SK-N-SH treated with all-trans-retinoic acid at 6 μM for 48 hours (cell line): ENCODE results near the gene NID1.

ENCODE experiments used
- ATAC-seq: fragments of 200-7000 bp; cut with Tn5 transposase; 3 replicates; pipeline ENCODE4 v1.9.1; 2020; ENCODE audit warnings: mild to moderate bottlenecking, moderate library complexity
- ARNTL ChIP-seq: fragments of 450-650 bp; formaldehyde crosslinking; IDR thresholded peaks from 2 replicates; pipeline ENCODE4 v1.5.0; 2020; ENCODE audit warnings: low read depth, mild to moderate bottlenecking, moderate library complexity, borderline replicate concordance
- BACH2 ChIP-seq: fragments of 250-450 bp; sonication (Bioruptor Pico); IDR thresholded peaks from 2 replicates; pipeline ENCODE4 v1.9.0; 2021; ENCODE audit warnings: mild to moderate bottlenecking, borderline replicate concordance
- CSDC2 ChIP-seq: fragments of 250-450 bp; sonication (Bioruptor Pico); IDR thresholded peaks from 2 replicates; pipeline ENCODE4 v1.5.0; 2020; ENCODE audit warnings: mild to moderate bottlenecking, moderate library complexity
- ESRRG ChIP-seq: fragments of 250-450 bp; sonication (Bioruptor Pico); IDR thresholded peaks from 2 replicates; pipeline ENCODE4 v1.6.1; 2021; ENCODE audit warnings: mild to moderate bottlenecking
- GLIS3 ChIP-seq: fragments of 250-450 bp; sonication (Bioruptor Pico); IDR thresholded peaks from 2 replicates; pipeline ENCODE4 v1.5.0; 2020; ENCODE audit warnings: mild to moderate bottlenecking, moderate library complexity
- ISL1 ChIP-seq: fragments of 250-450 bp; sonication (Bioruptor Pico); IDR thresholded peaks from 2 replicates; pipeline ENCODE4 v2.1.2; 2022; ENCODE audit warnings: mild to moderate bottlenecking, moderate library complexity
- OSR1 ChIP-seq: fragments of 250-450 bp; sonication (Bioruptor Pico); IDR thresholded peaks from 2 replicates; pipeline ENCODE4 v1.8.0; 2022; ENCODE audit warnings: moderate library complexity, mild to moderate bottlenecking, inconsistent platforms
- POU6F1 ChIP-seq: fragments of 250-450 bp; sonication (Bioruptor Pico); IDR thresholded peaks from 2 replicates; pipeline ENCODE4 v1.8.0; 2021; ENCODE audit warnings: low read depth, mild to moderate bottlenecking, moderate library complexity, borderline replicate concordance
- PPARA ChIP-seq: fragments of 250-450 bp; sonication (Bioruptor Pico); IDR thresholded peaks from 2 replicates; pipeline ENCODE4 v1.5.0; 2020; ENCODE audit warnings: mild to moderate bottlenecking, borderline replicate concordance
- RARB ChIP-seq: fragments of 250-450 bp; sonication (Bioruptor Pico); IDR thresholded peaks from 2 replicates; pipeline ENCODE4 v1.8.0; 2021; ENCODE audit warnings: mild to moderate bottlenecking, moderate library complexity
- SNAI2 ChIP-seq: fragments of 250-450 bp; sonication (Bioruptor Pico); IDR thresholded peaks from 2 replicates; pipeline ENCODE4 v1.5.0; 2020; ENCODE audit warnings: mild to moderate bottlenecking, moderate library complexity
- TCF4 ChIP-seq: fragments of 250-450 bp; sonication (Bioruptor Pico); IDR thresholded peaks from 2 replicates; pipeline ENCODE4 v1.8.0; 2021; ENCODE audit warnings: mild to moderate bottlenecking, moderate library complexity, borderline replicate concordance
- TOX ChIP-seq: fragments of 250-450 bp; sonication (Bioruptor Pico); IDR thresholded peaks from 2 replicates; pipeline ENCODE4 v1.8.0; 2021; ENCODE audit warnings: mild to moderate bottlenecking, moderate library complexity, borderline replicate concordance
- ZC3H10 ChIP-seq: fragments of 250-450 bp; sonication (Bioruptor Pico); IDR thresholded peaks from 2 replicates; pipeline ENCODE4 v1.5.1; 2021; ENCODE audit warnings: mild to moderate bottlenecking, moderate library complexity
- ZFP3 ChIP-seq: fragments of 250-450 bp; sonication (Bioruptor Pico); IDR thresholded peaks from 2 replicates; pipeline ENCODE4 v1.5.0; 2020; ENCODE audit warnings: mild to moderate bottlenecking, moderate library complexity
- ZFP30 ChIP-seq: fragments of 450-650 bp; formaldehyde crosslinking; IDR thresholded peaks from 2 replicates; pipeline ENCODE4 v1.5.0; 2022; ENCODE audit warnings: mild to moderate bottlenecking, moderate library complexity
- ZNF565 ChIP-seq: fragments of 450-650 bp; formaldehyde crosslinking; conservative IDR thresholded peaks from 2 replicates; pipeline ENCODE4 v1.5.0; 2020; ENCODE audit warnings: low read depth, mild to moderate bottlenecking, moderate library complexity
- ZNF70 ChIP-seq: fragments of 450-650 bp; formaldehyde crosslinking; IDR thresholded peaks from 2 replicates; pipeline ENCODE4 v1.5.0; 2020; ENCODE audit warnings: mild to moderate bottlenecking, moderate library complexity
- ZNF8 ChIP-seq: fragments of 450-650 bp; formaldehyde crosslinking; IDR thresholded peaks from 2 replicates; pipeline ENCODE4 v1.5.0; 2020; ENCODE audit warnings: mild to moderate bottlenecking, moderate library complexity
- TF ChIP-seq, protein P1 (sequence below): fragments of 250-450 bp; sonication (Bioruptor Pico); IDR thresholded peaks from 2 replicates; pipeline ENCODE4 v1.5.1; 2020; ENCODE audit warnings: low read depth, mild to moderate bottlenecking, moderate library complexity
- TF ChIP-seq, protein P2 (sequence below): fragments of 250-450 bp; sonication (Bioruptor Pico); IDR thresholded peaks from 2 replicates; pipeline ENCODE4 v1.8.0; 2020; ENCODE audit warnings: mild to moderate bottlenecking, moderate library complexity, borderline replicate concordance
- TF ChIP-seq, protein P3 (sequence below): fragments of 250-450 bp; sonication (Bioruptor Pico); IDR thresholded peaks from 2 replicates; pipeline ENCODE4 v1.5.1; 2021; ENCODE audit warnings: mild to moderate bottlenecking, moderate library complexity

NID1 gene

DNA sequence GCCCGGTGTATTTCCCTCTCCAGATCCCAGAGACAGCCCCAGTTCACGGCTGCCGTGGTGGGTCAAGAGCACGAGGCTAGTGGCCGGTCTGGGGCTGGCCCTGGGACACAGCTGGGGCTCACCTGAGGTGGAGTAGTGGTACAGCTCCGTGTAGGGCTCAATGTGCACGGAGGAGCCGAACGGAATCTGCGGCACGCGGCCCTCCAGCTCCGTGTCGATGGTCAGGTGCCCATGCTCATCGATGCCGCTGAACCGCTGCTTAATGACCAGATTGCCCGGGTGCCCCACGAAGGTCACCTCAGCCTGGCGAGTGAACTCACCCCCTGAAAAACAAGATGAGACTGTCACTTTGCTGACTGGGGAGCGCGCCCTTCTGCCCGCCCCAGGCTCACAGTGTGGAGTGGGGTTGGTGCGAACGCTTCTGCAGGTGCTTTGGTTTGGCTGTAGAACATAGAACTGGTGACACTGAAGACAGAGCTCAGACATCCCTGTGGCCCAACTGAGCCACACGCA is 35.4 kb downstream of the NID1 start:
- no peak for ATAC-seq
- TF ChIP-seq RARB (CRISPR knock-in tag): no peak
- no peak for TF ChIP-seq CSDC2 (CRISPR knock-in tag)
- no peak for TF ChIP-seq OSR1 (CRISPR knock-in tag)
- TF ChIP-seq, protein P1, sequence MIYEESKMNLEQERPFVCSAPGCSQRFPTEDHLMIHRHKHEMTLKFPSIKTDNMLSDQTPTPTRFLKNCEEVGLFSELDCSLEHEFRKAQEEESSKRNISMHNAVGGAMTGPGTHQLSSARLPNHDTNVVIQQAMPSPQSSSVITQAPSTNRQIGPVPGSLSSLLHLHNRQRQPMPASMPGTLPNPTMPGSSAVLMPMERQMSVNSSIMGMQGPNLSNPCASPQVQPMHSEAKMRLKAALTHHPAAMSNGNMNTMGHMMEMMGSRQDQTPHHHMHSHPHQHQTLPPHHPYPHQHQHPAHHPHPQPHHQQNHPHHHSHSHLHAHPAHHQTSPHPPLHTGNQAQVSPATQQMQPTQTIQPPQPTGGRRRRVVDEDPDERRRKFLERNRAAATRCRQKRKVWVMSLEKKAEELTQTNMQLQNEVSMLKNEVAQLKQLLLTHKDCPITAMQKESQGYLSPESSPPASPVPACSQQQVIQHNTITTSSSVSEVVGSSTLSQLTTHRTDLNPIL (CRISPR knock-in tag): no peak

- TF ChIP-seq ARNTL (CRISPR knock-in tag): no peak
- TF ChIP-seq TCF4: no peak
- TF ChIP-seq ZFP30: no peak
- TF ChIP-seq ZNF565 (CRISPR knock-in tag): no peak
- TF ChIP-seq ZNF70 (CRISPR knock-in tag): no peak
- no peak for TF ChIP-seq PPARA (CRISPR knock-in tag)
- TF ChIP-seq, protein P1 (CRISPR knock-in tag): no peak
- no peak for TF ChIP-seq ESRRG (CRISPR knock-in tag)
- TF ChIP-seq ZNF8 (CRISPR knock-in tag): no peak
- no peak for TF ChIP-seq CSDC2 (CRISPR knock-in tag)
- no peak for TF ChIP-seq ZC3H10
- no peak for TF ChIP-seq BACH2 (CRISPR knock-in tag)
- TF ChIP-seq, protein P2, sequence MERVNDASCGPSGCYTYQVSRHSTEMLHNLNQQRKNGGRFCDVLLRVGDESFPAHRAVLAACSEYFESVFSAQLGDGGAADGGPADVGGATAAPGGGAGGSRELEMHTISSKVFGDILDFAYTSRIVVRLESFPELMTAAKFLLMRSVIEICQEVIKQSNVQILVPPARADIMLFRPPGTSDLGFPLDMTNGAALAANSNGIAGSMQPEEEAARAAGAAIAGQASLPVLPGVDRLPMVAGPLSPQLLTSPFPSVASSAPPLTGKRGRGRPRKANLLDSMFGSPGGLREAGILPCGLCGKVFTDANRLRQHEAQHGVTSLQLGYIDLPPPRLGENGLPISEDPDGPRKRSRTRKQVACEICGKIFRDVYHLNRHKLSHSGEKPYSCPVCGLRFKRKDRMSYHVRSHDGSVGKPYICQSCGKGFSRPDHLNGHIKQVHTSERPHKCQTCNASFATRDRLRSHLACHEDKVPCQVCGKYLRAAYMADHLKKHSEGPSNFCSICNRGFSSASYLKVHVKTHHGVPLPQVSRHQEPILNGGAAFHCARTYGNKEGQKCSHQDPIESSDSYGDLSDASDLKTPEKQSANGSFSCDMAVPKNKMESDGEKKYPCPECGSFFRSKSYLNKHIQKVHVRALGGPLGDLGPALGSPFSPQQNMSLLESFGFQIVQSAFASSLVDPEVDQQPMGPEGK (CRISPR knock-in tag): no peak
- TF ChIP-seq SNAI2 (CRISPR knock-in tag): no peak
- TF ChIP-seq OSR1 (CRISPR knock-in tag): no peak
- no peak for TF ChIP-seq ISL1 (CRISPR knock-in tag)
- TF ChIP-seq ZFP3 (CRISPR knock-in tag): no peak
- TF ChIP-seq, all 23 proteins: peak for 0
Measured at GRCh38 chr1:236027104-236027503, 37.8 kb downstream of the NID1 start.

DNA sequence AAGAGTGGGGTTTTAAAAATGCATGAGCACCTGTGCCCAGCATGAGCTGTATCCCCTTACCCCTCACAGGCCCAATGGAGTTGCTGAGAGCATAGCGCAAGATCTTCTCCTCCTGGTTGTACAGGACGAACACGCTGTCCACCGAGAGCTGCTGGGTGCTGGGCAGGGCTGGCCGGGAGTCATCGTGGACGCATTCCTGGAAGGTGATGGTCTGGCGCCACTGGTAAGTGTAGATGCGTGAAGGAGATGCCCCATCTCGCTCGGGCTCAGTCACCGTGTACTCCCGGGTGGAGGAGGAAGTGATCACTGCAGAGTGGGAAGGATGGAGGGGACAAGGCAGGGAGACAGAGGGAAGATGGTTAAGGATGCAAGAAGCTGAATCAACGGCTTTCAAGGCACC is 39.1 kb downstream of the NID1 start:
- no peak for ATAC-seq
- TF ChIP-seq GLIS3 (no peak), ISL1 (CRISPR knock-in tag) (no peak), CSDC2 (CRISPR knock-in tag) (no peak), TCF4 (no peak), POU6F1 (CRISPR knock-in tag) (no peak), ZNF70 (CRISPR knock-in tag) (no peak), TOX (CRISPR knock-in tag) (no peak), ZFP30 (no peak), ZNF8 (CRISPR knock-in tag) (no peak), BACH2 (CRISPR knock-in tag) (no peak)
- TF ChIP-seq, protein P2 (CRISPR knock-in tag): no peak

More at GRCh38 chr1:236027104-236027503, 37.8 kb downstream of the NID1 start:
- no peak for ATAC-seq

DNA sequence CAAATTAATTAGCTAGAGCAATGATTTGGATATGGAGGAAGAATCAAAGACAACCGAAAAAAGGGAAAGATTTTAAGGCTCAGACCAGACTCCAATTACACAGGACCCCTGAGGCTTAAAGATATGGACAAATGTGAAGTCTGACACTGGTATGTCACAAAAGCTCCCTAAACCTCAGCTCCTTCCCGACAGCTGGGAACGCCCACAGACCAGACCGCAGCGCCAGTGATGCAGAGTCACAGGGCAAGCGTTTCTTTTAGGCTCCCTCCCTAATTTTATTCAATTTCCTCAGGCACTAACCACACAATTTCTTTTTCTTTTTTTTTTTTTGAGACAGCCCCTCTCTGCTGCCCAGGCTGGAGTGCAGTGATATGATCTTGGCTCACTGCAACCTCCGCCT is 40.2 kb downstream of the NID1 start:
- ATAC-seq: no peak
- no peak for TF ChIP-seq ESRRG (CRISPR knock-in tag)
- no peak for TF ChIP-seq POU6F1 (CRISPR knock-in tag)
- no peak for TF ChIP-seq ISL1 (CRISPR knock-in tag)
- TF ChIP-seq ZNF565 (CRISPR knock-in tag): no peak
- TF ChIP-seq ZFP3 (CRISPR knock-in tag): no peak
- TF ChIP-seq GLIS3: no peak
- no peak for TF ChIP-seq OSR1 (CRISPR knock-in tag)
- TF ChIP-seq ARNTL (CRISPR knock-in tag): no peak
- TF ChIP-seq, protein P3, sequence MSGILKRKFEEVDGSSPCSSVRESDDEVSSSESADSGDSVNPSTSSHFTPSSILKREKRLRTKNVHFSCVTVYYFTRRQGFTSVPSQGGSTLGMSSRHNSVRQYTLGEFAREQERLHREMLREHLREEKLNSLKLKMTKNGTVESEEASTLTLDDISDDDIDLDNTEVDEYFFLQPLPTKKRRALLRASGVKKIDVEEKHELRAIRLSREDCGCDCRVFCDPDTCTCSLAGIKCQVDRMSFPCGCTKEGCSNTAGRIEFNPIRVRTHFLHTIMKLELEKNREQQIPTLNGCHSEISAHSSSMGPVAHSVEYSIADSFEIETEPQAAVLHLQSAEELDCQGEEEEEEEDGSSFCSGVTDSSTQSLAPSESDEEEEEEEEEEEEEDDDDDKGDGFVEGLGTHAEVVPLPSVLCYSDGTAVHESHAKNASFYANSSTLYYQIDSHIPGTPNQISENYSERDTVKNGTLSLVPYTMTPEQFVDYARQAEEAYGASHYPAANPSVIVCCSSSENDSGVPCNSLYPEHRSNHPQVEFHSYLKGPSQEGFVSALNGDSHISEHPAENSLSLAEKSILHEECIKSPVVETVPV: no peak
- no peak for TF ChIP-seq TOX (CRISPR knock-in tag)
- TF ChIP-seq, protein P1 (CRISPR knock-in tag): no peak
- TF ChIP-seq ZC3H10: no peak
- no peak for TF ChIP-seq ZNF8 (CRISPR knock-in tag)
